Mucosa of rectum (tissue), 2 donors: ENCODE results near the gene CCL3.
"Not testable (repeated sequence)": the region's sequence is repeated elsewhere in the genome, so short reads cannot be mapped to it uniquely, and the experiment has no call there.

ENCODE experiments used
- H3K27ac ChIP-seq, 2 donors: one replicate each; pipeline ENCODE4 v1.7.0; 2013; ENCODE audit warnings: inconsistent platforms in 2 of 2, low read depth in 2 of 2, low read length in 2 of 2
- H3K27me3 ChIP-seq, 2 donors: one replicate each; pipeline ENCODE4 v1.7.0; 2013; ENCODE audit warnings: low read length in 2 of 2; ENCODE audit not compliant: control insufficient read depth in 2 of 2, insufficient read depth in 2 of 2
- H3K36me3 ChIP-seq, 2 donors: one replicate each; pipeline ENCODE4 v1.7.0; 2013; ENCODE audit warnings: low read length in 2 of 2; ENCODE audit not compliant: control insufficient read depth in 2 of 2, insufficient read depth in 2 of 2
- H3K4me1 ChIP-seq, 2 donors: one replicate each; pipeline ENCODE4 v1.7.0; 2013; ENCODE audit warnings: low read length in 2 of 2, mild to moderate bottlenecking in 1 of 2; ENCODE audit not compliant: control insufficient read depth in 2 of 2, insufficient read depth in 2 of 2
- H3K4me3 ChIP-seq, 2 donors: one replicate each; pipeline ENCODE4 v1.7.0; 2013; ENCODE audit warnings: low read length in 2 of 2
- H3K9ac ChIP-seq, 2 donors: one replicate each; pipeline ENCODE4 v1.7.0; 2013; ENCODE audit warnings: low read length in 2 of 2, low read depth in 1 of 2, mild to moderate bottlenecking in 1 of 2
- H3K9me3 ChIP-seq, 2 donors: one replicate each; pipeline ENCODE4 v1.7.0; 2013; ENCODE audit warnings: low read length in 2 of 2; ENCODE audit not compliant: control insufficient read depth in 2 of 2
- donor health status: healthy.
- donor health status: Normal muscosa, but diverticular disease.

CCL3 gene

DNA sequence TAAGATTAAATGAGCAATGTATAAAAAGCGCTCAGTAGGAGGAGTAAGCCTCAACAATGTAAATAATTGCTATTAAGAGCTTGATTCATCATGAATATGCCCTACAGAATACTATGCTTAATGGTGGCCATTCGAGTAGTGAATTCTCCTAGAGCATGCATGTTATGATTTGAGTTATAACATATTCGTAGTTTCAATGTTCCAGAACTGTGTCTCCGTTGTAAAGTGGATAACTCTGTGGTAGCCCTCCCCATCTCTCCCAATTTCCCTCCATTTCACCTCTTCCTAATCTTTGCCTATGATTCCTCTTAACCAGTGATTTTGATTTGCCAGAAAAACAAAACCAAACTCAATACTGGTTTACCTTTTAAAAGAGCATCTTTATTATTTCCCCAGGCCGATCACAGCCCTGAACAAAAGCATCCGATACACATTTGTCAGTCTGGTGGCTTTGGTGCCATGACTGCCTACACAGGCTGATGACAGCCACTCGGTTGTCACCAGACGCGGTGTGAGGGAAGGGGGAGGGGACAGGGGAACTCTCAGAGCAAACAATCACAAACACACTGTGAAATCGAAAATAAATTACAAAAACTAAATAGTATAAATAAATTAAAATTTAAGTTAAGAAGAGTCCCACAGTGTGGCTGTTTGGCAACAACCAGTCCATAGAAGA, 1.9 kb downstream of the CCL3 start:
- not testable (repeated sequence) for H3K4me1 ChIP-seq, H3K27me3 ChIP-seq, H3K36me3 ChIP-seq, H3K9ac ChIP-seq, H3K4me3 ChIP-seq, H3K27ac ChIP-seq, H3K9me3 ChIP-seq

DNA sequence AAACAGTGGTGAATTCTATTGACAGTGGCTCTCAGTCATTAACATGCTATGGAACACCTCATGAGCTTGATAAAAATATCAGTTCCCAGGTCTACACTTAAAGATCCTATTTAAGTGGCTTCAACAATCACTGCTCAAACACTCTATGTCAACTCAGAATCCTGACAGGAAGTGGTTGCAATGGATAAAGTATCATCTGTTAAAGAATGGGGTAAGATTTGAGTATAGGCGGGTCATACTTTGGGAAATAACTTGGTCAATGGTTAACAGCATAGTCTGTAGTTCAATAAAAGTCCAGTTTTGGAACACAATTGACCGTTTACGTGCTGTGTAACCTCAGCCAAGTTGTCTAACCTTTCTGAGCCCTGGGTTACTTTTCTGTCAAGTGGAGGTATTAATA, 2.5 kb downstream of the CCL3 start:
- not testable (repeated sequence) for H3K4me1 ChIP-seq, H3K36me3 ChIP-seq, H3K4me3 ChIP-seq, H3K27me3 ChIP-seq, H3K9ac ChIP-seq, H3K9me3 ChIP-seq, H3K27ac ChIP-seq

DNA sequence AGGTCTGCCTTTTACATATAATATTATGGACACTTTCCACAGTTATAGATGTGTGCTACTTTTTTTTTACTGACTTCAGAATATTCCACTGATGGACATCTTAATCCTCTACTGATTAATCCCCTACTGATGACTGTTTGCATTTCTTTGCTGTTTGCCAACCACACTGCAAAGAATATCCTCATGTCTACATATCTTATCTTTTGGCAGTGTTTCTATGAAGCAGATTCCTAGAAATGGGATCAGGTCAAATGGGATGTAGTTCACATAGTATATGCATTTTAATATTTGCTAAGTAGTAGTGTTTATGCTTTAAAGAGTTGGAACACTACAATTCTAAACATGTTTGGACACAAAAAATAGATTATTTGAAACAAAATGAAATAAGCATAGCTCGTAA, 3.2 kb downstream of the CCL3 start:
- H3K9me3 ChIP-seq = no peaks in the 10 kb centered on the region
- H3K4me1 ChIP-seq = no peaks in the 10 kb centered on the region
- H3K9ac ChIP-seq = no peak overlapping the region
- H3K27ac ChIP-seq = no peak overlapping the region
- H3K36me3 ChIP-seq = no peaks in the 10 kb centered on the region
- H3K4me3 ChIP-seq = no peak overlapping the region
- H3K27me3 ChIP-seq = no peaks in the 10 kb centered on the region

DNA sequence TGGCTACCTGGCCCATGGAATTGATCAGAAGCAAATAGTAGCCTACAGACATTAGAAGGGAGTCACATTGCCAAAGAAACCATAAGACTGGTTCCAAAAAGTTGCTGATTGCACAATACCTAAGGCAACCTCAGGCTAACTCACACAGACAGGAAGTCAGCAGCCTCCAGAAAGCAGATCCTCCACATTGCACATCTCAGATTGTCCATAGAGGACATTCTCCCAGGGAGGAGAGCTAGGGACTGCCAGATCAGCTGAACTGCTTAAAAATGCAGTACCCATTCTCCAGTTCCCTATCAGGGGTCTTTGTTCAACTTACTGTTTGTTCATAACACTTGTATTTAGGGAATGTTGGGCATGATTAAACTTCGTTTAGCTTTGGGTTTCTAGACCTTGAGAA, 4.2 kb downstream of the CCL3 start:
- Histone ChIP-seq H3K9ac (no peak overlapping the region), H3K27me3 (no peaks in the 10 kb centered on the region), H3K27ac (no peak overlapping the region), H3K4me3 (no peak overlapping the region), H3K9me3 (no peaks in the 10 kb centered on the region), H3K4me1 (no peaks in the 10 kb centered on the region), H3K36me3 (no peaks in the 10 kb centered on the region)

DNA sequence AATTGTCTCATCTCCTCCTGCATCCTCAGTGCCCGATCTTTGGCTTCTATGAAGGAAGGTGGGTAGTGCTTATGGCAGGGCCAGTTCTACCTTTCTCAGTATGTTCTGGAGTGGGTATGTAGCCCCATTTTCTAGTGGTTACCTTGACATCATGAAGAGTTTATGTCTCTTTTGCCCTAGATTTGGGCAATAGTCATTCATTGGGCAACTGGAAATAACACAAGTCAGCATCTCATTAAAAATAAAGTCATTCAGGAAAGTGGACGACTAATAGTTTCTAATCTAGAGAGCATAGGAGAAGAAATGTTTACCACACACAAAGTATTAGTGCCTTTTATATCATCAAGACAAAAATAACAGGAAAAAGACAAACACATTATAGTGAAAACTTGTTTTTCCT, 6.3 kb downstream of the CCL3 start:
- H3K27ac ChIP-seq = not testable (repeated sequence)

DNA sequence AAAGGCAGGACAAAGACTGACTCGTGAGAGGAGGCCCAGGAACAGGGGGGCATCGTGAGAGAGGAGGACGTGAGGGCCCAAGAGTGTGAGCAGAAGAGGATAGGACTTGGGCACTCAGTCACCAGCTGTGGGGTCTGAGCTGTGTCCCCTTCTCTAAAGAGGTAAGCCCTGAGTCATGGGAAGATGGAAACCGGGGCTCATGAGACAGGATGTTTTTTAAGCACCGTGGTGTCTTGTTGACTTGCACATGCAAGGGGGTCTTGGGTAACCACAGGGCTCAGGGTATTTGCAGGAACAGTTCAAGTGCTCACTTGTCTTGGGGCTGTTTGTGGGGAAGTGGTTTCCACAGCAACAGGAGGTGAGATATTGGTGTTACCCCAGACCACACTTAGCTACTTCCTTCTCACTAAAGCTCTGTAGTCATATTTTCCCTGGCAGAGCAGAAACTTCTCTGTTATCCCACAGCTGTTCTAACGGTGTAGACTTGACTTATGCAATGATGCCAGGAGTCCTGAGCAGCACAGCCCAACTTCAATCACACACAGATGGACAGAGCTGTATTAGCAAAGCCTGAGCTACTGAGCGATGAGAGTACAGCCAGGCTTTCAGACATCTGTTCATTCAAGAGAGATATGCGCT, 7.3 kb downstream of the CCL3 start:
- not testable (repeated sequence) for H3K4me3 ChIP-seq, H3K36me3 ChIP-seq, H3K4me1 ChIP-seq, H3K9ac ChIP-seq, H3K9me3 ChIP-seq, H3K27me3 ChIP-seq
- peak overlapping the region; percentile 35 to 52 for H3K27ac ChIP-seq

More for the DNA sequence above, 6.3 kb downstream of the CCL3 start:
- not testable (repeated sequence) for H3K27me3 ChIP-seq, H3K4me1 ChIP-seq, H3K4me3 ChIP-seq, H3K9me3 ChIP-seq, H3K9ac ChIP-seq, H3K36me3 ChIP-seq

DNA sequence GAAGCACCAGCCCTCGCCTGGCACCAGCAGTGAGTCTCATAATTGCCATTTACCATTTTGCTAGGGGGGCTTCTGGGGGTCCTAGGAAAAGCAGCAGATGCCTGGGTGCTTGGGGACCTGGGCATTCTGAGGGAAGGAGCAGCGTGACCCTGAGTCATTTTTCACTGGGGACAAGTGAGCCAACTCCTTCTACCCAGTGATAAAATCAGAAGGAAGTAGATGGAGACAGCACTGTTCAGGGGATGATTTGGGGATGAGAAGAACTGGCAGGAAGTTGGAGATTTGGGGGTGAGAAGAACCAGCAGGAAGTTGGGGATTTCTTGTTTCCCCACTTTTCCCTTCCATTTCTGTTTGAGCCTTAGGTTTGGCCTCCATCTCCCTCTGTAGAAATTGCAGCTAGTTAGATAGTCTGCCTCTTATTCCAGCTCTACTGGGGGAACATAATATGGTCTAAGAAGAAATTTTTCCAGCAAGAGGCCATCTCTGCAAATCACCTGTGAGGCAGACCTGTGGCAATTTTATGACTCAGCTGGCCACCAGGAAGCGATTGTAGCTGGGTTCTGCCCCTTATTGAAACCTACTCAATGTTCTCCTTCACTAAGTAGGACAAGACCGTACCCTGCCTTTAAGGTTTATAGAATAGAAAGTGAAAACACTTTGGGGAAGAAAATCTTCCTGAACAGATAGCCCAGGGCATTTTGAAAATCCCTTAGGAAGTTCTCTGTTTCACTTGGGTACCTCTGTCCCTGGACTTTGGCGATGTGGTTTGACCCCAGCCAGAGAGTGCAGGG, 8.1 kb downstream of the CCL3 start:
- not testable (repeated sequence) for H3K36me3 ChIP-seq
- peak overlapping the region; percentile 35 to 52 for H3K27ac ChIP-seq

DNA sequence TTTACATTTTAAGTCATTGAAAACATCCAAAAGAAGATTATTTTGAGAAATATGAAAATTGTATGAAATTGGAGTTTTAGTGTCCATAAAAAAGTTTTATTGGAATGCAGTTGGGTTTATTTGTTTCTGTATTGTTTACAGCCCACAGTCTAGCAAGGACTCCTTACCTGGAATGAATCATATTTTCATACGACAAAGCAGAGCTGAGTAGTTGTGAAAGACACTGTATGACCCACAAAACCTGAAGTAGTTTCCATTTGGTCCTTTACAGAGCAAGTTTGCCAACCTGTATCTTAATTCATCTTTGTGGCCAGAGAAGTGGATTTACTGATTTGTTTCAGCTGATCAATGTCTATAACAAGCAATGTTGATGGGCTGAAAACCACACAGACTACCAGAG, 15.6 kb downstream of the CCL3 start:
- peaks cover 0 to 3% of the 10 kb centered on the region in 2 donors for H3K4me1 ChIP-seq
- H3K9me3 ChIP-seq = no peaks in the 10 kb centered on the region
- H3K36me3 ChIP-seq = no peaks in the 10 kb centered on the region
- no peak overlapping the region for H3K4me3 ChIP-seq
- H3K27ac ChIP-seq = no peak overlapping the region
- no peaks in the 10 kb centered on the region for H3K27me3 ChIP-seq
- H3K9ac ChIP-seq = no peak overlapping the region

More for the DNA sequence above, 8.1 kb downstream of the CCL3 start:
- not testable (repeated sequence) for H3K27me3 ChIP-seq, H3K9me3 ChIP-seq, H3K4me3 ChIP-seq, H3K4me1 ChIP-seq, H3K9ac ChIP-seq

DNA sequence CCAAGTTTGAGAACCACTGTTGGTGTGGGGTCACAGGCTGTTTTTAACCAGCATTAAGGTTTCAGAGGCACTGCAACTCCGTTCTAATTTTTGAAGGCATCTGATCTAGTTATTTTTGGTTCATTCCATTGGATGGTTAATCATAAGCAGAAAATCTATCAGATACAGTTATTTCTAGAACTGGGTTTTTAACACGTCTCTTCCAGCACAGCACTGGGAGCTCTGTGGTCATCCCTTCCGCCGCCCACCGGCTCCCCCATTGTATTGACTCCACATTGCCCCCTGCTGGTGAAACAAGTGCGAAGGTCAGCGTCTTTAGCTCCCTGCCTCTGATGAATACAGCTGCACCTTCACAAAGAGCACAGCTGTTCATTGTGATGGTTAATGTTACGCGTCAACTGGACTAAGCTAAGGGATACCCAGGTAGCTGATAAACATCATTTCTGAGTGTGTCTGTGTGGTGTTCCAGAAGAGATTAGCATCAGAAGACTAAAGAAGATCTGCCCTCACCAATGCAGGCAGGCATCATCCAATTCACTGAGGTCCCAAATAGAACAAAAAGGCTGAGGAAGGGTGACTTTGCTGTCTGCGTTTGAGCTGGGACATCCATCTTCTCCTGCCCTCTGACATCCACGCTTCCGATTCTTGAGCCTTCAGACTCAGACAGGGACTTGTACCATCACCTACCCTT, 17.4 kb downstream of the CCL3 start:
- Histone ChIP-seq H3K4me3 (no peak overlapping the region), H3K4me1 (peaks cover 0 to 3% of the 10 kb centered on the region in 2 donors), H3K27ac (no peak overlapping the region), H3K9me3 (no peaks in the 10 kb centered on the region), H3K36me3 (no peaks in the 10 kb centered on the region), H3K27me3 (no peaks in the 10 kb centered on the region), H3K9ac (no peak overlapping the region)

DNA sequence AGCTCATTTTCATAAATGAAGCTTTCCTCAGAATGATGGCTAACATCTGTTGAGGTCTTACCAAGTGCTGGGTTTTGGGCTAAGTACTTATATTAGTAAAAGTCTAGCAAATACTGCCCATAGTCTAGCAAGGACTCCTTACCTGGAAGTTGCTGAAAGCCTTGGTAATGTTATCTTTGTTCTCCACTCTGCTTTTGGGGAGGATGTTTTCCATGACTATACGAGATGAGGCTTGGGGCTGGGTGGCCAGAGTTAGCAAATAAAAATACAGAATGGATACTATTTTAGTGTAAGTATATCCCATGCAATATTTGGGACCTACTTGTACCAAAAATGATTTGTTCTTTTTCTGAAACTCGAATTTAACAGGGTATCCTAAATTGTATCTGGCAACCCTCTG, 18.2 kb downstream of the CCL3 start:
- Histone ChIP-seq H3K4me1 (peaks cover 0 to 3% of the 10 kb centered on the region in 2 donors), H3K27me3 (no peaks in the 10 kb centered on the region), H3K27ac (no peak overlapping the region)

More for the DNA sequence above, 18.2 kb downstream of the CCL3 start:
- Histone ChIP-seq H3K4me3 (no peak overlapping the region), H3K9ac (no peak overlapping the region), H3K9me3 (no peaks in the 10 kb centered on the region), H3K36me3 (no peaks in the 10 kb centered on the region)
